Stimulated activated CD4-positive, alpha-beta T cell treated with anti-CD3 and anti-CD28 coated beads, TNF-alpha, amount 100 ng/mL, for 24 hours (primary cell): ENCODE results near the gene DDC.
A peak's percentile ranks its signal among the peaks of the same experiment; 100 is the strongest.

Source experiments
- DNase-seq, 3 experiments: peaks; one replicate each; pipeline ENCODE4 v3.0.0-alpha.2; 2020; ENCODE audit warnings: low read depth in 3 of 3

DDC gene

GRCh38 chr7:50418086-50418515, 147.1 kb downstream of the DDC start:
- DNase-seq = peak; percentile 48 to 74 (median 59)

- DNase-seq = no peak
Observed at GRCh38 chr7:50416527-50417182, 148.6 kb downstream of the DDC start.

GRCh38 chr7:50415844-50416364, 149.3 kb downstream of the DDC start:
- no peak for DNase-seq

- DNase-seq = no peak
Observed at GRCh38 chr7:50413561-50413960, 151.6 kb downstream of the DDC start.

GRCh38 chr7:50412973-50413372, 152.2 kb downstream of the DDC start:
- no peak for DNase-seq

- DNase-seq = no peak
Observed at GRCh38 chr7:50411332-50411731, 153.9 kb downstream of the DDC start.

- no peak for DNase-seq
Observed at GRCh38 chr7:50409856-50410745, 155.1 kb downstream of the DDC start.
